HG03439 (cell line): ENCODE results near the gene SPATA6L.
"Not testable (repeated sequence)": the region's sequence is repeated elsewhere in the genome, so short reads cannot be mapped to it uniquely, and the experiment has no call there.

Experiments used
- ATAC-seq: cut with Tn5 transposase; IDR thresholded peaks from one replicate; pipeline ENCODE4 v1.9.1; 2021; ENCODE audit warnings: mild to moderate bottlenecking, moderate library complexity; ENCODE audit not compliant: unreplicated experiment

The SPATA6L gene

GRCh38 chr9:4640027-4640426 lies 26.3 kb downstream of the SPATA6L start:
- ATAC-seq = no peak

- no peak for ATAC-seq
These were observed 26.9 kb downstream of the SPATA6L start for GRCh38 chr9:4639420-4639819.

GRCh38 chr9:4638968-4639367 lies 27.3 kb downstream of the SPATA6L start:
- ATAC-seq = no peak

- ATAC-seq = no peak
These were observed 35.4 kb downstream of the SPATA6L start for GRCh38 chr9:4630836-4631235.

- no peak for ATAC-seq
These were observed 44.3 kb downstream of the SPATA6L start for GRCh38 chr9:4622016-4622415.

GRCh38 chr9:4620881-4621555 lies 45.3 kb downstream of the SPATA6L start:
- ATAC-seq = no peak

- ATAC-seq = no peak
These were observed 46.1 kb downstream of the SPATA6L start for GRCh38 chr9:4620057-4620765.

- no peak for ATAC-seq
These were observed 47.6 kb downstream of the SPATA6L start for GRCh38 chr9:4618700-4619099.

GRCh38 chr9:4617752-4618151 lies 48.5 kb downstream of the SPATA6L start:
- no peak for ATAC-seq

GRCh38 chr9:4615778-4616177 lies 50.5 kb downstream of the SPATA6L start:
- ATAC-seq = no peak

GRCh38 chr9:4615251-4615650 lies 51.0 kb downstream of the SPATA6L start:
- ATAC-seq = no peak

GRCh38 chr9:4614627-4615026 lies 51.7 kb downstream of the SPATA6L start:
- no peak for ATAC-seq

GRCh38 chr9:4606033-4606432 lies 60.2 kb downstream of the SPATA6L start:
- ATAC-seq = not testable (repeated sequence)

- ATAC-seq = peak; percentile 79
These were observed 61.6 kb downstream of the SPATA6L start for GRCh38 chr9:4604678-4605095.

GRCh38 chr9:4603830-4604229 lies 62.5 kb downstream of the SPATA6L start:
- no peak for ATAC-seq

- ATAC-seq = no peak
These were observed 65.9 kb downstream of the SPATA6L start for GRCh38 chr9:4600368-4600767.

GRCh38 chr9:4596165-4596922 lies 69.9 kb downstream of the SPATA6L start:
- ATAC-seq = peak; percentile 51

GRCh38 chr9:4594994-4595393 lies 71.3 kb downstream of the SPATA6L start:
- ATAC-seq = no peak

GRCh38 chr9:4594545-4594944 lies 71.7 kb downstream of the SPATA6L start:
- no peak for ATAC-seq

- no peak for ATAC-seq
These were observed 73.4 kb downstream of the SPATA6L start for GRCh38 chr9:4592886-4593285.

- ATAC-seq = no peak
These were observed 74.0 kb downstream of the SPATA6L start for GRCh38 chr9:4592295-4592694.

- no peak for ATAC-seq
These were observed 75.2 kb downstream of the SPATA6L start for GRCh38 chr9:4591123-4591500.
